Esophagus muscularis mucosa (tissue), 4 donors: Measurements from ENCODE around the gene TRMT1L. TPM values are rescaled to one million over a fixed set of nuclear protein-coding genes. Genes with fewer than 3 reads are reported as not detected.
A peak's percentile ranks its signal among the peaks of the same experiment; 100 is the strongest.
"Not testable (repeated sequence)": the region's sequence is repeated elsewhere in the genome, so short reads cannot be mapped to it uniquely, and the experiment has no call there.

Source experiments
- DNase-seq: peaks from one replicate; pipeline ENCODE4 v3.0.0-alpha.2; 2017; ENCODE audit errors: extremely low spot score
- H3K27ac ChIP-seq, 4 donors: fragments of 200-600 bp; sonication (generic); replicated peaks in 1 of 4; 1 replicate in 3 of 4; 2 replicates in 1 of 4; pipeline ENCODE4 v1.5.1; 2016 to 2019; ENCODE audit warnings: mild to moderate bottlenecking in 1 of 4
- H3K27me3 ChIP-seq, 4 donors: fragments of 200-600 bp; sonication (generic); one replicate each; pipeline versions ENCODE4 v1.5.1 to v1.6.0; 2016 to 2019
- H3K36me3 ChIP-seq, 4 donors: fragments of 200-600 bp; sonication (generic); one replicate each; pipeline ENCODE4 v1.5.1; 2016 to 2019
- H3K4me1 ChIP-seq, 4 donors: fragments of 200-600 bp; sonication (generic); one replicate each; pipeline ENCODE4 v1.5.1; 2016 to 2019
- H3K4me3 ChIP-seq, 4 donors: fragments of 200-600 bp; sonication (generic); 1 replicate in 2 of 4; 2 replicates in 2 of 4; pipeline ENCODE4 v1.5.1; 2016 to 2019; ENCODE audit warnings: mild to moderate bottlenecking in 4 of 4, moderate library complexity in 1 of 4
- H3K9me3 ChIP-seq, 4 donors: fragments of 200-600 bp; sonication (generic); 1 replicate in 3 of 4; 2 replicates in 1 of 4; pipeline ENCODE4 v1.5.1; 2016 to 2019
- EP300 ChIP-seq: sonication (generic); formaldehyde crosslinking; IDR thresholded peaks from one replicate; pipeline ENCODE4 v1.6.1; 2017; ENCODE audit warnings: antibody characterized with exemption
- POLR2A ChIP-seq: fragments of 450-650 bp; IDR thresholded peaks from one replicate; pipeline ENCODE4 v1.6.1; 2017; ENCODE audit warnings: antibody characterized with exemption, moderate library complexity, mild to moderate bottlenecking, low read depth
- POLR2AphosphoS5 ChIP-seq, 2 donors: sonication (generic); formaldehyde crosslinking; IDR thresholded peaks; one replicate each; pipeline ENCODE4 v1.6.1; 2017; ENCODE audit warnings: antibody characterized with exemption in 2 of 2
- WGBS: methylation state at CpG from one replicate; pipeline ENCODE4 v1.1.5; 2018; 5-methylcytosine and 5-hydroxymethylcytosine counted together
- intact Hi-C: fragments of 100-400 bp; cut with DNase I; formaldehyde crosslinking; loops from one replicate; pipeline ENCODE4 v1.15.1; 2023
- total RNA-seq, 4 donors: library from RNA; depleted of rRNA; stranded (reverse); fragments of >200 nt; gene quantifications; one replicate each; pipeline versions ENCODE4 v1.1.0 to v1.2.1, GENCODE V29; 2016
- TF ChIP-seq, protein P1 (sequence below), 3 experiments: fragments of 200-600 bp in 2 of 3; fragments of 450-650 bp in 1 of 3; sonication (generic) in 2 of 3; IDR thresholded peaks; one replicate each; pipeline ENCODE4 v1.5.1; 2017 to 2019; ENCODE audit warnings: antibody characterized with exemption in 3 of 3, mild to moderate bottlenecking in 2 of 3, moderate library complexity in 1 of 3

TRMT1L gene
- 10 to 100 TPM; 11.9 to 16.6 (median 15.3) TPM for total RNA-seq

- Histone ChIP-seq H3K9me3 (no peaks in the 10 kb centered on the region), H3K4me1 (peaks cover 26 to 50% (median 39%) of the 10 kb centered on the region in 4 donors), H3K27ac (peak within 1 kb of the TSS; percentile 97 to 99 (median 98)), H3K27me3 (no peaks in the 10 kb centered on the region), H3K4me3 (peak within 1 kb of the TSS; percentile 84 to 96 (median 88)), H3K36me3 (peaks cover 0 to 10% (median 6%) of the 10 kb centered on the region in 4 donors)
- TF ChIP-seq POLR2A (peak; percentile 97), POLR2AphosphoS5 (IDR thresholded peaks at IDR 0.05) (peak; percentile 100)
- TF ChIP-seq, protein P1, sequence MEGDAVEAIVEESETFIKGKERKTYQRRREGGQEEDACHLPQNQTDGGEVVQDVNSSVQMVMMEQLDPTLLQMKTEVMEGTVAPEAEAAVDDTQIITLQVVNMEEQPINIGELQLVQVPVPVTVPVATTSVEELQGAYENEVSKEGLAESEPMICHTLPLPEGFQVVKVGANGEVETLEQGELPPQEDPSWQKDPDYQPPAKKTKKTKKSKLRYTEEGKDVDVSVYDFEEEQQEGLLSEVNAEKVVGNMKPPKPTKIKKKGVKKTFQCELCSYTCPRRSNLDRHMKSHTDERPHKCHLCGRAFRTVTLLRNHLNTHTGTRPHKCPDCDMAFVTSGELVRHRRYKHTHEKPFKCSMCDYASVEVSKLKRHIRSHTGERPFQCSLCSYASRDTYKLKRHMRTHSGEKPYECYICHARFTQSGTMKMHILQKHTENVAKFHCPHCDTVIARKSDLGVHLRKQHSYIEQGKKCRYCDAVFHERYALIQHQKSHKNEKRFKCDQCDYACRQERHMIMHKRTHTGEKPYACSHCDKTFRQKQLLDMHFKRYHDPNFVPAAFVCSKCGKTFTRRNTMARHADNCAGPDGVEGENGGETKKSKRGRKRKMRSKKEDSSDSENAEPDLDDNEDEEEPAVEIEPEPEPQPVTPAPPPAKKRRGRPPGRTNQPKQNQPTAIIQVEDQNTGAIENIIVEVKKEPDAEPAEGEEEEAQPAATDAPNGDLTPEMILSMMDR (IDR thresholded peaks at IDR 0.05), result no peak
- under 1% methylated on average over 52 of the region's 63 CpGs for WGBS
- DNase-seq, result peak; percentile 100
- intact Hi-C loops, result loop anchor here (10.0 kb wide), 1 partner anchor 158 kb away; the partner anchor contains the start of gene IVNS1ABP
Observed at GRCh38 chr1:185156854-185157598, at the start of gene TRMT1L, which contains the start of gene SWT1. TSS of gene TRMT1L (minus strand) at chr1:185156953. CDS start at chr1:185156712, 241 bp downstream. TSS of gene SWT1 (plus strand) at chr1:185157167. CDS start at chr1:185160842, 3,675 bp downstream.

DNA sequence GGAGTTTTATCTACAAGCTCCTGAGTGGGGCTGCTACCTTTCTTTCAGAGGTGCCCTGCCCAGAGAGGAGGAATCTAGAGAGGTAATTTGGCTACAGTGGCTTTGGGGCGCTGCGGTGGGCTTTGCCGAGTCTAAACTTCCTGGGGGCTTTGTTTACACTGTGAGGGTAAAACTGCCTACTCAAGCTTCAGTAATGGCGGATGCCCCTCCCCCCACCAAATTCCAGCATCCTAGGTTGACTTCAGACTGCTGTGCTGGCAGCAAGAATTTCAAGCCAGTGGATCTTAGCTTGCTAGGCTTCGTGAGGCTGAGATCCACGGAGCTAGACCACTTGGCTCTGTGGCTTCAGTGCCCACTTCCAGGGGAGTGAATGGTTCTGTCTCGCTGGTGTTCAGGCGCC, 44.1 kb upstream of the TRMT1L start:
- TF ChIP-seq, protein P1 (IDR thresholded peaks at IDR 0.05), result no peak
- TF ChIP-seq POLR2AphosphoS5 (IDR thresholded peaks at IDR 0.05) (no peak), POLR2A (no peak), EP300 (no peak)
- DNase-seq, result no peak
- H3K9me3 ChIP-seq, result no peaks in the 10 kb centered on the region
- 90% methylated on average over 5 of the region's 8 CpGs for WGBS
- H3K27me3 ChIP-seq, result no peaks in the 10 kb centered on the region
- no peak overlapping the region for H3K27ac ChIP-seq
- intact Hi-C loops, result no loop called here
- H3K36me3 ChIP-seq, result peaks cover 0 to 39% (median 9%) of the 10 kb centered on the region in 4 donors
- no peaks in the 10 kb centered on the region for H3K4me1 ChIP-seq
- no peak overlapping the region for H3K4me3 ChIP-seq

DNA sequence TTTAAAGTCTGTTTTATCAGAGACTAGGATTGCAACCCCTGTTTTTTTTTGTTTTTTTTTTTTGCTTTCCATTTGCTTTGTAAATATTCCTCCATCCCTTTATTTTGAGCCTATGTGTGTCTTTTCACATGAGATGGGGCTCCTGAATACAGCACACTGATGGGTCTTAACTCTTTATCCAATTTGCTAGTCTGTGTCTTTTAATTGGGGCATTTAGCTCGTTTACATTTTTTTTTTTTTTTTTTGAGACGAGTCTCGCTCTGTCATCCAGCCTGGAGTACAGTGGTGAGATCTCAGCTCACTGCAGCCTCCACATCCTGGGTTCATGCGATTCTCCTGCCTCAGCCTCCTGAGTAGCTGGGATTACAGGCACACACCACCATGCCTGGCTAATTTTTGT, 42.0 kb upstream of the TRMT1L start:
- DNase-seq, H3K27me3 ChIP-seq, H3K4me1 ChIP-seq, H3K27ac ChIP-seq, intact Hi-C loops, H3K4me3 ChIP-seq, H3K9me3 ChIP-seq: not testable (repeated sequence)
- 97% methylated on average over 4 of the region's 4 CpGs for WGBS
- peaks cover 0 to 43% (median 10%) of the 10 kb centered on the region in 4 donors for H3K36me3 ChIP-seq

DNA sequence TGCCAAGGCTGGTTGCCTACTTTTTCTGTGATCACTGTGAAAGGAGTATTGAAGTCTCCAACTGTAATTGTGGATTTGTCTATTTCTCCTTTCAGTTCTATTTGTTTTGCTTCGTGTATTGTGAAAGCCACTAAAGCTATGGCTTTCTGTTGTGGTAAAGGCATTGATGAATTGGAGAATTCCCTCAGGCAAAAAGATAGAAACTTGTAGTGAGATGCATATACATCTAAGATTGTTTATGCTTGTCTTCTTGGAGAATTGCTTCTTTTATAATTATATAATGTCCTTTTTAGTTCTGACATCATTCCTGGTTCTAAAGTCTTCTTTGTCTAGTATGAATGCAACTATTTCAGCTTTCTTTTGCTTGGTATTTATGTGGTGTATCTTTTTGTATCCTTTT, 37.0 kb upstream of the TRMT1L start:
- no peak for DNase-seq
- intact Hi-C loops, result no loop called here
- H3K36me3 ChIP-seq, result peaks cover 0 to 61% (median 23%) of the 10 kb centered on the region in 4 donors

DNA sequence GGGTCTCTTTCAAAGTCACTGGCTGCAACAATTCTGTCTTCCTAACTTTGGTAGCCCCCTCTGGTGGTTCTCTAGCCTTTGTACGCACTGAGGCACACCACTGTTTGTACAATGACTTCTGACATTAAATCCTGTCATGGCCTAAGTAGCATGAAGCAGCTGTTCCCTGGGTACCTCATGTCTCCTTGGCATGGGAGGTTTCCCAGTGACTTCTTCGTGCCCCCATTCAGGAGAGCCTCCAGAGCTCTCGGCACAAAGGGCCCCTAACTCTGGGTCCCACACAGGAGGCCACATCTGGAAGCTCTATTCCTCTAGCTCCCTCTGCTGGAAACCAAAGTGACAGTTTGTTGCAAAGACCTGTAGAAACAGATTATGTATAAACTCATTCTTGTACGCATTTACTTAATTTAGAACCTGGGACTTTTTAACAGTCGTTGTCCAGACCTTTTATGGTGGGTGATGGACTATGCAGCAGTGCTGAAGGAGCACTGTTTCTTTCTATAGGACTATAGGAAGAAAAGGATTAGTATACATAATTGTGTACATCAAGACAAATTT, 13.6 kb upstream of the TRMT1L start:
- intact Hi-C loops, result no loop called here
- no peaks in the 10 kb centered on the region for H3K9me3 ChIP-seq
- H3K27ac ChIP-seq, result no peak overlapping the region
- WGBS, result 23% methylated on average over 5 of the region's 5 CpGs
- H3K36me3 ChIP-seq, result peaks cover 0 to 61% (median 23%) of the 10 kb centered on the region in 4 donors
- DNase-seq, result no peak
- H3K4me1 ChIP-seq, result peaks cover 0 to 11% (median 0%) of the 10 kb centered on the region in 4 donors
- TF ChIP-seq, protein P1 (IDR thresholded peaks at IDR 0.05), result peak; percentile 50 to 57 (median 53)
- TF ChIP-seq POLR2AphosphoS5 (IDR thresholded peaks at IDR 0.05), result no peak
- H3K4me3 ChIP-seq, result no peak overlapping the region
- H3K27me3 ChIP-seq, result no peaks in the 10 kb centered on the region

More for the DNA sequence above, 37.0 kb upstream of the TRMT1L start:
- Histone ChIP-seq H3K27me3 (no peaks in the 10 kb centered on the region), H3K27ac (no peak overlapping the region), H3K4me3 (no peak overlapping the region), H3K9me3 (no peaks in the 10 kb centered on the region), H3K4me1 (no peaks in the 10 kb centered on the region)
- TF ChIP-seq, protein P1 (IDR thresholded peaks at IDR 0.05), result no peak
- no peak for TF ChIP-seq POLR2A
- no peak for TF ChIP-seq EP300
- 79% methylated on average over 1 of the region's 1 CpG for WGBS
